GM12875 (cell line): Measurements from ENCODE around the gene CDC42BPB.

ENCODE experiments used
- H3K4me3 ChIP-seq: one replicate; pipeline ENCODE4 v1.5.1; 2011; ENCODE audit warnings: low read depth, low read length, control low read depth
- TF ChIP-seq, protein P1 (sequence below): IDR thresholded peaks from 2 replicates; pipeline ENCODE4 v1.5.1; 2011; ENCODE audit warnings: low read depth, mild to moderate bottlenecking, control low read depth, inconsistent platforms, low read length, moderate library complexity, borderline replicate concordance; ENCODE audit not compliant: insufficient read depth

The CDC42BPB gene

GRCh38 chr14:103033681-103034096 is 23.7 kb downstream of the CDC42BPB start:
- TF ChIP-seq, protein P1, sequence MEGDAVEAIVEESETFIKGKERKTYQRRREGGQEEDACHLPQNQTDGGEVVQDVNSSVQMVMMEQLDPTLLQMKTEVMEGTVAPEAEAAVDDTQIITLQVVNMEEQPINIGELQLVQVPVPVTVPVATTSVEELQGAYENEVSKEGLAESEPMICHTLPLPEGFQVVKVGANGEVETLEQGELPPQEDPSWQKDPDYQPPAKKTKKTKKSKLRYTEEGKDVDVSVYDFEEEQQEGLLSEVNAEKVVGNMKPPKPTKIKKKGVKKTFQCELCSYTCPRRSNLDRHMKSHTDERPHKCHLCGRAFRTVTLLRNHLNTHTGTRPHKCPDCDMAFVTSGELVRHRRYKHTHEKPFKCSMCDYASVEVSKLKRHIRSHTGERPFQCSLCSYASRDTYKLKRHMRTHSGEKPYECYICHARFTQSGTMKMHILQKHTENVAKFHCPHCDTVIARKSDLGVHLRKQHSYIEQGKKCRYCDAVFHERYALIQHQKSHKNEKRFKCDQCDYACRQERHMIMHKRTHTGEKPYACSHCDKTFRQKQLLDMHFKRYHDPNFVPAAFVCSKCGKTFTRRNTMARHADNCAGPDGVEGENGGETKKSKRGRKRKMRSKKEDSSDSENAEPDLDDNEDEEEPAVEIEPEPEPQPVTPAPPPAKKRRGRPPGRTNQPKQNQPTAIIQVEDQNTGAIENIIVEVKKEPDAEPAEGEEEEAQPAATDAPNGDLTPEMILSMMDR, result no peak
- no peak overlapping the region for H3K4me3 ChIP-seq

DNA sequence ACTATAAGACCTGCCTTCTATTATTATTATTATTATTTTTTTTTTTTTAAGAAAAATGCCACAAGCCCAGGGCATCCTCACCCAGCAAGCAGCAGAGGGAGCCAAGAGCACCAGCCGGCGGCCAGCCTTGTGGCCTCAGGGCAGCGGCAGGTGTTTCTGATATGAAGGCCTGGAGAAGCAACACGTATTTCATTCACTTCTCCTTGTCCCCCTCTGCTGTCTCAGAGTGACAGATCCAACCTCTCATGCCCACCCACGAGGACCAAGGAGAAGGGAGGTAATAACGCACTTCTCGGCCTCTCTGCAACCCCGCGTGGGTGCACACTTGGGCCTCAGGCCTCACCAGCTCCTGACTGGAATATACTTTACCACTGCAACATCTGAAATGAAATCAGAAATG is 25.4 kb downstream of the CDC42BPB start:
- no peak overlapping the region for H3K4me3 ChIP-seq
- TF ChIP-seq, protein P1, result no peak

GRCh38 chr14:103031566-103031911 is 25.8 kb downstream of the CDC42BPB start:
- TF ChIP-seq, protein P1, result no peak

DNA sequence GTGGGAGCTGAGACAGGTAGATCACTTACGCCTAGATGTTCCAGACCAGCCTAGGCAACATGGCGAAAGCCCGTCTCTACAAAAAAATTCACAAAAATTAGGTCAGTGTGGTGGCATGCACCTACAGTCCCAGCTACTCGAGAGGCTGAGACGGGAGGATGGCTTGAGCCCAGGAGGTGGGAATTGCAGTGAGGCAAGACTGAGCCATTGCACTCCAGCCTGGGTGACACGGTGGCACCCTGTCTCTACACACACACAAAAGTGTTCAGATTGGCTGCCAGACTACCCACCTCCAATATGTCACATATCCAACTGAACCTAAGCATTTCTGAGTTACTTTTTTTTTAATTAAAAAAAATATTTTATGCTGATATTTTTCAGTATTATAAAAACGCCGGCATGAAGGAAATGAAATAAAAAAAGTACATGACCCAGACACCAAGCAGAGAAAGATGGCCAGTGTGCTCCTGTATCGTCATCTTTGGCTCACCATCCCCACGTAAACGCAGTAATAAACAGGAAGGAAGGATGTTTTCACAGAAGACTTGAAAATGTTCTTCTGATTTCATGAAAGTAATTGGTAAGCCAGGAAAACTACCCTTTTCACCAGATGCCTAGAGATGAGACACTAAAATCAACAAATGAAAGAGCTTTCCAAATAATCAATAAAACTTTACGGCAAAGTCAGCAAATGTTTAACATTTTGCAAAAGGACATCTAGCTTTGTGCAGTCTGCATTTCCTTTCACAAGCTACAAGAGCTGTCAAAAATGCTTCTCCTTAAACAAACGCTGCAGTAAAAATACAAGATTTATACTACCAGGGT is 26.4 kb downstream of the CDC42BPB start:
- TF ChIP-seq, protein P1, result no peak

More at GRCh38 chr14:103031566-103031911, 25.8 kb downstream of the CDC42BPB start:
- no peak overlapping the region for H3K4me3 ChIP-seq

GRCh38 chr14:103029936-103030335 is 27.4 kb downstream of the CDC42BPB start:
- no peak overlapping the region for H3K4me3 ChIP-seq
- TF ChIP-seq, protein P1, result no peak

More for the DNA sequence above, 26.4 kb downstream of the CDC42BPB start:
- H3K4me3 ChIP-seq, result no peak overlapping the region

DNA sequence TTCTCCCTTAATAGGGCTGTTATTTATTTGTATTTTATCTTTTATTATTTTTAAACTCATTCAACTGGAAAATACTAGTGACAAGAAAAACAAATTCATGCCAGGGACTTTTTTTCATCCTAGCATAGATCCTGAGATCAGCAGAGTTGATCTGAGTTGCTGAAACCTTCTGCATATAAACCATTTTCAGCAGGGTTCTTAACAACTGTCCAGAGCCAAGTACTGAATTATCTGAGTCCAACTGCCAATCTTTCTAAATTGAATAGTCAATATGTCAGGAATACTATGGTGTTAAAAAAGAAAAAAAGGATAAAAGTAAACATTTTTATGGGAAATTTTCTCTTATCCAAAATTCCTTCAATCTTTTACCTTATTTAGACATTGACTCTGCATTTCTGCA is 28.6 kb downstream of the CDC42BPB start:
- H3K4me3 ChIP-seq, result no peak overlapping the region
- TF ChIP-seq, protein P1, result no peak

DNA sequence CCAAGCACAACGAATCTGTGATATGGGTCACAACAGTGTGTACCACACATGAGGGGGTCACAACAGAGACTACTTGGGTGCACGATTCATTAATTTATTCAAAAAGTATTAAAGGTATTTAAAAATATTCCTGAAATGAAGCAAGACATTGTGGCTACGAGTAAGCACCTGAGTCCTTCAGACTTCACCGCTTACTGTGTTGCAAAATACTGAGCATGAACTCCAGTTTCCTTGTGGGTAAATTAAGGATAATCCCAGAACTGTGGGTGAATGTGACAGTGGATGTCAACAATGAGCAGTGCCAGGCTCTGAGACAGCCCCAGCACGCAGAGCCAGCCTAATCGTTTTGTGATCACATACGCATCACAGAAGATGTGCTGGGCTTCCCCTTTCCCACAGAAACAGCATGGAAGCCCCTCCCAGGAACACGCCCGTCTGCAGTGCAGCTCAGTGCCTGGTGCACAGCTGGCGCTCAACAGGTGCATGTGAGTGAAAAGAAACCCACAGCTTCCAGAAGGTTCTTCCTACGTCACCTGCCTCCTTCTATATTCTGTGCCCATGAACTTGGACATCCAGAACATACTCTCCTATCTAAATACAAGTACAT is 29.1 kb downstream of the CDC42BPB start:
- no peak overlapping the region for H3K4me3 ChIP-seq
- TF ChIP-seq, protein P1, result no peak
